Measurements from ENCODE around the gene GUCY1A1.
"Not testable (repeated sequence)": the region's sequence is repeated elsewhere in the genome, so short reads cannot be mapped to it uniquely, and the experiment has no call there.

The GUCY1A1 gene

DNA sequence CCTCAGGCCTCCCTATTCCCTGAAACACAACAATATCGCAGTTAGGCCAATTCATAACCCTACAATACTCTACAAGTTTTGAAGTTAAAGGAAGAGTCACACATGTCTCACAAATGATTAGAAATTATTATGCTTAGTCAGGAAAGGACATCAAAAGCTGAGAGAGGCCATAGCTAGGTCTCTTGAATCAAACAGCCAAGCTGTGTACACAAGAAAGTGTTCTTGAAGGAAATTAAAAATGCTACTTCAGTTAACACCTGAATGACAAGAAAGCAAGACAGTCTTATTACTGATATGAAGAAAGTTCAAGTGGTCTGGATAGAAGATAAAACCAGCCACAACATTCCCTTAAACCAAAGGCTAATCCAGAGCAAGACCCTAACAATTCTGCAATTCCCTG is 23.6 kb upstream of the GUCY1A1 start:
- TF ChIP-seq, protein P1, sequence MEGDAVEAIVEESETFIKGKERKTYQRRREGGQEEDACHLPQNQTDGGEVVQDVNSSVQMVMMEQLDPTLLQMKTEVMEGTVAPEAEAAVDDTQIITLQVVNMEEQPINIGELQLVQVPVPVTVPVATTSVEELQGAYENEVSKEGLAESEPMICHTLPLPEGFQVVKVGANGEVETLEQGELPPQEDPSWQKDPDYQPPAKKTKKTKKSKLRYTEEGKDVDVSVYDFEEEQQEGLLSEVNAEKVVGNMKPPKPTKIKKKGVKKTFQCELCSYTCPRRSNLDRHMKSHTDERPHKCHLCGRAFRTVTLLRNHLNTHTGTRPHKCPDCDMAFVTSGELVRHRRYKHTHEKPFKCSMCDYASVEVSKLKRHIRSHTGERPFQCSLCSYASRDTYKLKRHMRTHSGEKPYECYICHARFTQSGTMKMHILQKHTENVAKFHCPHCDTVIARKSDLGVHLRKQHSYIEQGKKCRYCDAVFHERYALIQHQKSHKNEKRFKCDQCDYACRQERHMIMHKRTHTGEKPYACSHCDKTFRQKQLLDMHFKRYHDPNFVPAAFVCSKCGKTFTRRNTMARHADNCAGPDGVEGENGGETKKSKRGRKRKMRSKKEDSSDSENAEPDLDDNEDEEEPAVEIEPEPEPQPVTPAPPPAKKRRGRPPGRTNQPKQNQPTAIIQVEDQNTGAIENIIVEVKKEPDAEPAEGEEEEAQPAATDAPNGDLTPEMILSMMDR (IDR thresholded peaks at IDR 0.05; ENCODE audit: low read depth, low read length, missing control alignments), result no peak
- no peak overlapping the region for H3K4me3 ChIP-seq (ENCODE audit: low read depth, low read length)
- DNase-seq (ENCODE audit: low read depth), result no peak
- in situ Hi-C loops (cut with HindIII; ENCODE audit: low sequenced_read_pairs), result no loop called here

DNA sequence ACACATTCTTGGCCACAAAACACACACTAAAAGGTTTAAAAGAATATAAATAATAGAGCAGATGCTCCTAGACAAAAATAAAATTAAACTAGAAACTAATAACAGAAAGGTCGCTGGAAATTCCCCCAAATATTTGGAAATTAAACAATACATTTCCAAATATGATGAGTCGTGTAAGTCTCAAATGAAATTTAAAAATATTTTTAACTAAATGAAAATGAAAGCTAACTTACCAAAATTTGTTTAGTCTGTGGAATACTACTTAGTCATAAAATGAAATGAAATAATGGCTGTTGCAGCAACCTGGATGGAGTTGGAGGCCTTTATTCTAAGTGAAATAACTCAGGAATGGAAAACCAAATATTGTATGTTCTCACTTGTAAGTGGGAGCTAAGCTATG is 20.6 kb upstream of the GUCY1A1 start:
- no peak overlapping the region for H3K4me3 ChIP-seq (ENCODE audit: low read depth, low read length)
- in situ Hi-C loops (cut with HindIII; ENCODE audit: low sequenced_read_pairs), result no loop called here
- no peak for DNase-seq (ENCODE audit: low read depth)
- TF ChIP-seq, protein P1 (IDR thresholded peaks at IDR 0.05; ENCODE audit: low read depth, low read length, missing control alignments), result no peak

DNA sequence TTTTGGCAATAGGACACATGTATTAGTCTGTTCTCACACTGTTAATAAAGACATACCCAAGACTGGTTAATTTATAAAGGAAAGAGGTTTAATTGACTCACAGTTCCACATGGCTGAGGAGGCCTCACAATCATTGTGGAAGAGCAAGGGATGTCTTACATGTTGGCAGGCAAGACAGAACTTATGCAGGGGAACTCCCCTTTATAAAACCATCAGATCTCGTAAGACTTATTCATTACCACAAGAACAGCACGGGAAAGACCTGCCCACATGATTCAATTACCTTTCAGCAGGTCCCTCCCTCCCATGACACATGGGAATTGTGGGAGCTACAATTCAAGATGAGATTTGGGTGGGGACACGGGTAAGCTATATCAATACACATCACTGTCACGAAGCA is 15.9 kb upstream of the GUCY1A1 start:
- in situ Hi-C loops (cut with HindIII; ENCODE audit: low sequenced_read_pairs); DNase-seq (ENCODE audit: low read depth); H3K4me3 ChIP-seq (ENCODE audit: low read depth, low read length): not testable (repeated sequence)

DNA sequence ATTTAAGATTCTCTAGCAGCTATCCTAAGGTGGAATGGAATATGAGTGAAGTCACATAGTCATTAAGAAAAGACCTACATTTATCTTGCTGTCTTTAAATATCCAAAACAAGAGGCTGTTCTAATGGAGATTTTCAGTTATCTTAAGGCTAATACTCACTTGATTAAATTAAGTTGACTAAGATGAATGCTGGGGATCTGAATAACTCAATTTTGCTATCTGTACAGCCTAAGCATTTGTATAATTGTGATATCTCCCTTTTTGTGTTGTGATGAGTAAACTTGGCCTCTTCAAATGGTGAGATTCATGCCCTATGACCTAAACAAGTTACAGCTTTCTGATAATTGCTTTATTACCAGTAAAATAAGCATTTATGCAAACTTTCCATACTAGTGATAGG is 13.6 kb upstream of the GUCY1A1 start:
- in situ Hi-C loops (cut with HindIII; ENCODE audit: low sequenced_read_pairs), result no loop called here
- H3K4me3 ChIP-seq (ENCODE audit: low read depth, low read length), result no peak overlapping the region
- no peak for DNase-seq (ENCODE audit: low read depth)
- TF ChIP-seq, protein P1 (IDR thresholded peaks at IDR 0.05; ENCODE audit: low read depth, low read length, missing control alignments), result no peak

DNA sequence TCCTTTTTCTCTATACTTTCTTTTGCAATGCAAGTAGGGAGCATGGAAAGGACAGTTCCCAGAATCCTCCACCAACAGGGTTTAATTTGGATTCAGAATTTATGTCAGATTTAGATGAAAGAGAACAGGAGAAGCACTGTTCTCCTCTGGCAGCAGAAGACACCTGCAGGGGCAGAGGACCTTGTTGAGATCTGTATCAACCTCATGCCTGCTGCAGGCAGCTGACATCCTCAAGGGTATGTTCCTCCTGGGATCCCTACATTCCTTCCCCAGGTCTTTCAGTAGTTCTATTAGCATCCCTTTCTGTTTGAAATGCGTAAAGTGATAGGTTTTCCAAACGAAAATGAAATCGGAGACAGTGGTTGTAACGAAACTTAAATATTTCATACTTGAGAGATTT is 10.6 kb upstream of the GUCY1A1 start:
- no peak overlapping the region for H3K4me3 ChIP-seq (ENCODE audit: low read depth, low read length)
- in situ Hi-C loops (cut with HindIII; ENCODE audit: low sequenced_read_pairs), result no loop called here
- TF ChIP-seq, protein P1 (IDR thresholded peaks at IDR 0.05; ENCODE audit: low read depth, low read length, missing control alignments), result no peak
- no peak for DNase-seq (ENCODE audit: low read depth)

DNA sequence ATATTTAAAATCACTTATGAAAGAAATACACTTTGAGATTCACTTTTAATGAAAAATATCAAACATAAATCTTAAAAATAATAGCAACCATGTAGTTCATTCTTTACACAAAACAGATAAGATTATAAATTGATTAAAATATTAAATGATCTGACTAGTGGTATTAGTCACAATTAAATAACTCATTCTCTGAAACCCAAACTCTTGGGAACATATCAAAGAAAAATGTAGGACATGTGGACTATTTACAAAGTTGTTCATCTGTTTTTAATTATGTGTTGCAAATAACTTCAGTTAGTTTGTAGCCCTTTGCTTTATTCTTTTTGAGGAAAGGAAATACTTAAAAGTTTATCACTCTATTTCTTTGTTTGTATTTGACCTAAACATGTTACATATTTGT is 9.5 kb upstream of the GUCY1A1 start:
- H3K4me3 ChIP-seq (ENCODE audit: low read depth, low read length), result no peak overlapping the region
- TF ChIP-seq, protein P1 (IDR thresholded peaks at IDR 0.05; ENCODE audit: low read depth, low read length, missing control alignments), result no peak
- no peak for DNase-seq (ENCODE audit: low read depth)
- in situ Hi-C loops (cut with HindIII; ENCODE audit: low sequenced_read_pairs), result no loop called here

DNA sequence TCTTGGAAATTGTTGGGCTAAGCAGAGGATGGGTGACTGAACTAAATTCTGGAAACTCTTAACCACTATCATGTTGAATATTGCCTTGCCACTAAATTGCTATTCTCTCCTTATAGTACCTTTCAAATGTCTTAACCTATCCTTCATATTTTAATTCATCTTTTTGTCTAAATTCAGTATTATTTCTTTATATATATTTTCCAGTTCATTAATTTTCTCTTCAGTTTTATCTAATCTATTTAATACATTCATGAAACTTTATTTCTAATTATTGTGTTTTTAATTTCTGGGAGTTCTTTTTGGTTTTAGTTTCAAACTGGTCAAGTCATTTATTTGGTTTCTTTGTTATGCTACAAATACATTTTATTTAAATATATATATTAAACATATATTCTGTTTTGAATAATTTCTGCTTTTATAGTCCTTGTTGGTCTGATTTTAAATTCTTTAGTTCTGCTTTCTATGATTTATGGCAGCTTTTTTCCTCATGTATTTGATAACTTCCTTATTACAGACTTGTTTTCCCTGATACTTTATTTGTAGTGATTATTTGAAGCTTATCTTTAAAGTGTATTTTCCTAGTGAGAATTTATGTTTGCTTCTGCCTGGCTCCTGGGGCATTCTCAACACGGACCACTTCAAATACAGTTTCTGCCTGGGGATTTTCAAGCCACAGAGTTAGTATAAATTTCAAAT is 8.5 kb upstream of the GUCY1A1 start:
- DNase-seq (ENCODE audit: low read depth), result no peak
- H3K4me3 ChIP-seq (ENCODE audit: low read depth, low read length), result no peak overlapping the region
- in situ Hi-C loops (cut with HindIII; ENCODE audit: low sequenced_read_pairs), result no loop called here
- TF ChIP-seq, protein P1 (IDR thresholded peaks at IDR 0.05; ENCODE audit: low read depth, low read length, missing control alignments), result no peak

Data from astrocyte of the cerebellum (primary cell).